Retina (tissue), 1 donor: ENCODE results near the gene ZNF106.

Experiments used
- DNase-seq: peaks from one replicate; pipeline ENCODE4 v3.0.0-alpha.2; 2016

The ZNF106 gene

GRCh38 chr15:42404461-42405235 is 86.3 kb downstream of the ZNF106 start:
- DNase-seq = no peak

GRCh38 chr15:42403389-42403788 is 87.6 kb downstream of the ZNF106 start:
- DNase-seq = no peak

DNA sequence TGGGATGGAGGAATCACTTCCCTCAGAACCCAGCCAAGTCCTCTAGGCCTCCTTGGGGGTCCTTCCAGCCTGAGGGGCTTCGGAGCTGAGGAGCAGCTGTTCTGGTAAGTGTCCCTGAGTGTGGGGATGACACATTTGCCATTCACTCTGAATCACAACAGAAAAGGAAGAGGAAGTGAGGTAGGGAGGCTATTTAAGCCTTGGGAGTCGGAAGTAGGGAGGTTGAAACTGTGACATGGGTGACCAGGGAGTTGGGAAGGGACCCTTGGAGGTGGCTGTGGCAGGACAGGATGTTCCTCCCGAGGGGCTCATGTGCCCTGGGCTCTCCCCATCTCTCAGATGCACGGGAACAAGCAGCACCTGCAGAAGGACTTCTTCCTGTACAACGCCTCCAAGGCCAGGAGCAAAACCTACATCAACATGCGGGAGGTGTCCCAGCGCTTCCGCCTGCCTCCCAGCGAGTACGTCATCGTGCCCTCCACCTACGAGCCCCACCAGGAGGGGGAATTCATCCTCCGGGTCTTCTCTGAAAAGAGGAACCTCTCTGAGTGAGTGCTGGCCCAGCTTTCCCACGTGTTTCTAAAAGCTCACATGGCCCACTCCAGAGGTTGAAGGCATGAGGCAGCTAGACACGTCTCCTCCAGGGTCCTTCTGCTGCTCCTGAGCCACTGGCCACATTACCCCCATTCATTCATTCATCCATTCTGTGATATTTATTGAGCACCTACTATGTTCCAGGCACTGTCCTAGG is 88.3 kb downstream of the ZNF106 start:
- DNase-seq = no peak

- DNase-seq = no peak
These were observed 89.1 kb downstream of the ZNF106 start for GRCh38 chr15:42401544-42402454.

- DNase-seq = no peak
These were observed 95.1 kb downstream of the ZNF106 start for GRCh38 chr15:42395838-42396237.

DNA sequence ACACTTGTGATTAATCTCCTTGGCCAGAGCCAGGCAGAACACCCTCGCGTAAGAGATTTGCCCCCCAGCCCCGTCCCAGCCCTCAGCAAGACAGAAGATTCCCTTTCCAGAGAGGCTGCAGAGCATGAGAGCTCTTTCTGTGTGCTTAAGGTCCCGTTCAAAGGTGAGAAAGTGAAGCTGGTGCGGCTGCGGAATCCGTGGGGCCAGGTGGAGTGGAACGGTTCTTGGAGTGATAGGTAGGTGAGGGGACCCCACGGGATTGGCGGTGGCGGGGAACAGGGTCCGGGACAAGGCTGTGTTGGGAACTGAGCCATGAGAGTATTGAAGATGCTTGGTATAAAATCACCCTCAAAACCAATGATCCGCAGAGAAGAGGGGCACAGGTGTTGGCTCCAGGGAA is 96.8 kb downstream of the ZNF106 start:
- no peak for DNase-seq

DNA sequence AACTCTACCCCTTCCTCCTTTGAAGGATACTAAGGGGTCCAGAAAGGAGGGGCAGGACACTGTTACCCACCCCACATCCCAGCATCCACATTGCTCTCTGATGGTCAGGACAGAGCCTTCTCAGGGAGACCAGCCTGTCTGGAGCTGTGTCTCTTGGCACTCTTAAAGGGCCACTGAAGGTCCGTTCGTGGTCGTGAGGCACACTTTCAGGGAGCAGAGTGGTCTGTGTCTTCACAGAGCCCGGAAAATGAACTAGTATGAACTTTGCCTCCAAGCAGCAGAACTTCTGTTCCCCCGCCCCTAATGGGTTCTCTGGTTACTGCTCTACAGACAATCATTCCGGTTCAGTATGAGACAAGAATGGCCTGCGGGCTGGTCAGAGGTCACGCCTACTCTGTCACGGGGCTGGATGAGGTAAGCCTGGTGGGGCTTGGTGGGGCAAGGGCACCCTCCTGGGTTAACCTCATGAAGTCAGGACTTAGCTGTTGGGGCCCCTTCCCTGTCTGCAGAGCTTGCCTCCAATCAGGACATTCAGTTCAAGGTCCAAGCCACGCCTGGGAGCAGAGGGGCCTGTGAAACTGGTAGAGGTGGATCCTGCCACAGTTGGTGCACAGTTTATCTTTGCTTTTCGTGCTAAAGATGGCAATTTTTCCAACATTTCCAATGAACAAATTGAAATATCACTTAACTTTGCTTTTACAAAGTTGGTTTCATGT is 98.5 kb downstream of the ZNF106 start:
- DNase-seq = no peak

GRCh38 chr15:42387603-42388002 is 103.3 kb downstream of the ZNF106 start:
- no peak for DNase-seq

DNA sequence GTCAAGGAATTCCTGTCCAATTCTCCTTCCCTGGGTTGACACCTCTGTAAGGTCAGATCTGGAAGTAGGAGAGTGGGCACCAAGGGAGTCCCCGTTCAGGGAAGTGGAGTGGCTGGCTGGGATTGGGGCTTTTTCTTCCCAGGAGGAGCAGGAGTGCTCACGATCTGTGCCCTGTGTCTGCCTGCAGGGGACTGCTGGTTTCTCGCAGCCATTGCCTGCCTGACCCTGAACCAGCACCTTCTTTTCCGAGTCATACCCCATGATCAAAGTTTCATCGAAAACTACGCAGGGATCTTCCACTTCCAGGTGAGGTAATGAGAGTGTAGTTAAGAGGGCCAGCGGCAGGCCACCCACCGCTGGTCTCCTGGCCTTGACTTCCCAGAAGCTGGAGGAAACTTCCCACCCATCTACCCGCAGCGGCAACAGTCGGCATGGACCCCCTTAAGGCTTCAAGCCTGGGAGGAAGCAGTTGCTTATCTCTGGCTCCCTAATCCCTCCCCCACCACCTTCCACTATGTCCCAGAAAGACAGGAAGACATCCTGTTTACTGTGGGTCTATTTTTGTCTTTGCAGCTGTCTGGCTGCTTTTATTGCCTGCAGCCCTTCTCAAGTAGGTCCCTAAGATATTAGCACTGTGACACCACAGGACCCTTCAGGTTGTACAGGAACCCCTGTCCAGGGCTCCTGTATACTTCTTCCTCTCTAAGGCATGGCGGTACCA is 104.8 kb downstream of the ZNF106 start:
- DNase-seq = no peak

DNA sequence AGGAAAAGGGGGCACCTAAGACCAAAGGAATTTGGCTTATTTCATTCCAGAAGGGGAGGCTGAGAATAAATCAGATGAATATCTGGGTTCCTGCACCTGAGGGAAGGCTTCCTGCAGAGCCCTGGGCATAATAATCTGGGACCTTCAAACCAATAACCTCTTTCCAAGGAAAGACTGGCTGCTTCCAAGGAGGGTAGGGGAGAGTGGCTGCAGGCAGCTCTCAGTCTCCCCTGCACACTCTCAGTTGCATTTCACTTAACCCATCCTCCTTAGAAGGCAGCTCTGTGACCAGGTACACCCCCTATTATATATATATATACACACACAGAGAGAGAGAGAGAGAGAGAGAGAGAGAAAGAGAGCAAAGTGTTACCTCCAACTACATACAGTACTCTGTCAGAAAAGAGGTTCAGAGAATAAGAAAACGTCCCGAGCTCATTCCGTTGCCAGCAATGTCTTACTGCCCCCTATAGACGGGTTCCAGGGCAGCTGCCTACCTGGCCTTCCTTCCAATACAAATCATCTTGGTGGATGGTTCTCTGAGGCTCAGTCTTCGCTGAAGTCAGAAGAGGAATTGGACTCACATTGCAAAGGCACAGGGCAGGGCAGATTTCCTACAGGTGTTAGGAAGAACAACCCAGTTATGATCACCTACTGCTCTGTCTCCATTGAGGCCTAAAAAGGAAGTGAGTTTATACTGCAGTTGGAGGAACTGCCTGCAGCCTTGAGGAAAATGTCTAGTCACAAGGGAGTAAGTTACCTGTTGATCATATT is 105.5 kb downstream of the ZNF106 start:
- peak; percentile 18 for DNase-seq

- no peak for DNase-seq
These were observed 106.3 kb downstream of the ZNF106 start for GRCh38 chr15:42384597-42384996.

GRCh38 chr15:42378011-42378410 is 112.9 kb downstream of the ZNF106 start:
- no peak for DNase-seq

GRCh38 chr15:42375941-42376340 is 115.0 kb downstream of the ZNF106 start:
- no peak for DNase-seq

DNA sequence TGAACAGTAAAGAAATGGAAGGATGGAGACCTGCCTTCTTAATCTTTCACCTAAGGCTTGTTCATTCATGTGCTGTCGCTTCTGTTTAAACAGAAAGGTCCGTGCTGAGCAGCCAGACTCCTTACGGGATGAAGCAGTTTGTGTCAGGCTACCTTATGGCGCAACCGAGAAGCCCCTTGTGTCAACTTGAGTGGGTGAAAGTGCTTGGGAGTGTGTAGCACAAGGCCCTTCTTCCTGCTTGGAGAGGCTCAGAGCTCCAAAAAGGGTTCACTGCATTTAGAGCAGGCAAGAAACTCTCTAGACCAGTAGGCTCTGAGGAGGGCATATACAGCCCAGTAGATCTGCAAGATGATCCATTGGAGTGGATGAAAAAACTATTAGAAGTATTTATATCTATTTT is 115.7 kb downstream of the ZNF106 start:
- DNase-seq = no peak

DNA sequence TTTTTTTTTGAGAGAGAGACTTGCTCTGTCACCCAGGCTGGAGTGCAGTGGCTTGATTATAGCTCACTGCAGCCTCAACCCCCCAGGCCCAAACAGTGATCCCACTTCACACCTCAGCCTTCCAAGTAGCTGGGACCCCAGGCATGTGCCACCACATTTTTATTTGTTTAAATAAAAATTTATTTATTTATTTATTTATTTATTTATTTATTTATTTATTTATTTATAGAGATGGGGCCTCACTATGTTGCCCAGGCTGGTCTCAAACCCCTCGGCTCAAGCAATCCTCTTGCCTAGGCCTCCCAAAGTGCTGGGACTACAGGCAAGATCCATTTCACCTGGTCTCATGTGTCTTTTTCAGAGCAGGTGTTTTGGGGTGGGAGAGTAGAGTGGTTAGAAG is 116.1 kb downstream of the ZNF106 start:
- no peak for DNase-seq

- no peak for DNase-seq
These were observed 117.0 kb downstream of the ZNF106 start for GRCh38 chr15:42373936-42374335.

- DNase-seq = no peak
These were observed 117.7 kb downstream of the ZNF106 start for GRCh38 chr15:42373274-42373673.

DNA sequence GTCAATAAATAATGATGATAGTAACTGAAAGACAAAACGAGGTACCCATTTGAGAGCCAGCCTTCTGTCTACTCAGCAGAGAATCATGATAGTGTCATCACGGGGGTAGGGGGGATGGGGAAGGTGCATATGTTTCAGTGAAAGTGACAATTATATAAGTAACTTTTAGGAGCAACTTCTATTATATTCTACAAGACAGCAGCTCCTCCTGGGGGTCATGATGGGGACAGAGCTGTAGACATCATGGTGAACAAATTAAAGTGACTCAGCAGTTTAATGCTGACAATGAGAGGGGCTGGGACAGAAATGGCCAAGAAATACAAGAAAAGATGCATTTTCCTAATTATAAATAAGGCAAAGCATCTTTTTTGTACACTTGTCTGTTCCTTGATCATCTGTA is 119.8 kb downstream of the ZNF106 start:
- no peak for DNase-seq

- DNase-seq = no peak
These were observed 122.8 kb downstream of the ZNF106 start for GRCh38 chr15:42368096-42368495.

DNA sequence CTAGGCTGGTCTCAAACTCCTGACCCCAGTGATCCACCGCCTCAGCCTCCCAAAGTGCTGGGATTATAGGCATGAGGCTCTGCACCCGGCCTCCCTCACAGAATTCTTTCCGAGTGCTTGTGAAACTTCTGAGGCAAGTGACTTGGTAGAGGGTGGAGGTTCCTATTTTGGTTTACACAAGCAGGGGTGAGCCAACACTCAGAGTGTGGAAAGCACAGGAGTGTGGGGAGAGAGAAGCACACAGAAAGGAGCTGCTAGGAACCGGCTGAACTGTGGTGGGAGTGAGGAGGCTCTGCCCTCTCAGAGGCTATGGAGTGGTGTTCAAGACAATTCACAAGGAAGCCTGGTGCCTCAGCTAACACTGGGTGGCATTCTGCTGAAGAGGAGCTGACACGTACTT is 123.9 kb downstream of the ZNF106 start:
- DNase-seq = no peak

DNA sequence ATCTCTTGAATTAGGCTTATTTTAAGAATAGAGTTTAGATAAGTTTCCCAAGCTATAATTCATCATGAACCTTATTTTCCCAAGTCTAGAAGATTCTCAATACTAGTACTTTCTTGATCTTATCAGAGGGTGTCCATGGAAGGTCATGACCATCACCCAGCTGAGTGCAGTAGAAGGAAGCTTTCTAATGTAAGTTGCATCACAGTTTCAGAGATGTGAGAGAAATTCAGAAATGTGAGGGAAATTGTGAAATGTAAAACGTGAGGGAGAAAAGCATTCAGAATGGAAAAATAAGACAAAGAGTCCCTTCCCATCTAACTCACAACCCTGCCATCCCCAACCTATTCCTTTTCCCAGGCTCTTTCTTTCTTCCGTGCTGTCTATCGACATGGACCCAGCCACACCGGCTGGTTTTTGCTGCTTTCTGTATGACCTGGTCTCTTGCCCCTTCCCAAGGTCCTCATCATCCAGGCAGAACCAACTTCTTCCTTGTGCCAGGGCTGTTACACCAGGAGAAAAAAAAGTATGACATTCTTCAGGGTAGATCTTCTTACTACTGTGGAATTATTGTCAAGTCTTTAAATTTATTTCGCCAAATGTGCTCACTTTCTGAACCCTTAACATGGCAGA is 124.9 kb downstream of the ZNF106 start:
- DNase-seq = no peak
